H7 (cell line): ENCODE data around the gene QKI. TPM values are rescaled to one million over a fixed set of nuclear protein-coding genes. Genes with fewer than 3 reads are reported as not detected.

ENCODE experiments used
- DNase-seq: peaks from one replicate; pipeline ENCODE4 v3.0.0; 2012
- H3K27me3 ChIP-seq: 2 replicates; pipeline ENCODE4 v1.6.0; 2011; ENCODE audit warnings: mild to moderate bottlenecking, low read length; ENCODE audit not compliant: control insufficient read depth, insufficient read depth
- H3K36me3 ChIP-seq: replicated peaks from 2 replicates; pipeline ENCODE4 v1.5.1; 2011; ENCODE audit warnings: low read length; ENCODE audit not compliant: control insufficient read depth, insufficient read depth
- H3K4me3 ChIP-seq: 2 replicates; pipeline ENCODE4 v1.5.1; 2011; ENCODE audit warnings: low read depth, mild to moderate bottlenecking, control low read depth, low read length, moderate library complexity; ENCODE audit not compliant: insufficient read depth
- total RNA-seq: library from RNA; depleted of rRNA; stranded (reverse); fragments of >200 nt; shearing (Covaris generic); gene quantifications from 2 replicates; pipeline ENCODE4 v1.2.3, GENCODE V29; 2014

QKI gene
- total RNA-seq, 1 experiment from 2014 or later = 155 TPM

DNA sequence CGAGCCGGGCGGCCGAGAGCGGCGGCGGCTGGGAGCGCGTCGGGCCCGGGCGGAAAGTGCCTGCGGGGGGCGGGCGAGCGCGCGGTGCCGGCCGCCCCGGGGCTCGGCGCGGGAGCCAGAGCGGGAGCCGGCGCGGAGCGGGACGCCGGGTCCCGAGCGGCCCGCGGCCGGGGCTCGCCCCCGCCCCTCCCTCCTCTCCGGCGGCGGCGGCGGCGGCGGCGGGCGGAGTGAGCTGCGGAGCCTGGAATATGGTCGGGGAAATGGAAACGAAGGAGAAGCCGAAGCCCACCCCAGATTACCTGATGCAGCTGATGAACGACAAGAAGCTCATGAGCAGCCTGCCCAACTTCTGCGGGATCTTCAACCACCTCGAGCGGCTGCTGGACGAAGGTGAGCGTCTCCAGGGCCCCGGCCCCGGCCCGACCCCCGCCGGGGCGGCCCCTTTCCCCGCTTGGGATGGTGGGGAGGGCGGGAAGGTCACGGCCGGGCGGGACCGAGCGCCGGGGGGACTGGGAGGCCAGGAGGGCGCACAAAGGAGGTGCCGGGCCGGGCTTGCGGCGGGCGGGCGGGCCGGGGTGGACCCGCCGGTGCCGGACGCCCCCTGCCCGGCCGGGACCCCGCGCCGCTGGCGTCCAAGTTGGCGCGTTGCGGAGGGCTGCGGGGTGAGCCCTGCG lies 565 bp downstream of the QKI start:
- Histone ChIP-seq H3K4me3 (peak overlapping the region; percentile 93), H3K36me3 (no peaks in the 10 kb centered on the region), H3K27me3 (no peaks in the 10 kb centered on the region)
- DNase-seq = peak; percentile 73

DNA sequence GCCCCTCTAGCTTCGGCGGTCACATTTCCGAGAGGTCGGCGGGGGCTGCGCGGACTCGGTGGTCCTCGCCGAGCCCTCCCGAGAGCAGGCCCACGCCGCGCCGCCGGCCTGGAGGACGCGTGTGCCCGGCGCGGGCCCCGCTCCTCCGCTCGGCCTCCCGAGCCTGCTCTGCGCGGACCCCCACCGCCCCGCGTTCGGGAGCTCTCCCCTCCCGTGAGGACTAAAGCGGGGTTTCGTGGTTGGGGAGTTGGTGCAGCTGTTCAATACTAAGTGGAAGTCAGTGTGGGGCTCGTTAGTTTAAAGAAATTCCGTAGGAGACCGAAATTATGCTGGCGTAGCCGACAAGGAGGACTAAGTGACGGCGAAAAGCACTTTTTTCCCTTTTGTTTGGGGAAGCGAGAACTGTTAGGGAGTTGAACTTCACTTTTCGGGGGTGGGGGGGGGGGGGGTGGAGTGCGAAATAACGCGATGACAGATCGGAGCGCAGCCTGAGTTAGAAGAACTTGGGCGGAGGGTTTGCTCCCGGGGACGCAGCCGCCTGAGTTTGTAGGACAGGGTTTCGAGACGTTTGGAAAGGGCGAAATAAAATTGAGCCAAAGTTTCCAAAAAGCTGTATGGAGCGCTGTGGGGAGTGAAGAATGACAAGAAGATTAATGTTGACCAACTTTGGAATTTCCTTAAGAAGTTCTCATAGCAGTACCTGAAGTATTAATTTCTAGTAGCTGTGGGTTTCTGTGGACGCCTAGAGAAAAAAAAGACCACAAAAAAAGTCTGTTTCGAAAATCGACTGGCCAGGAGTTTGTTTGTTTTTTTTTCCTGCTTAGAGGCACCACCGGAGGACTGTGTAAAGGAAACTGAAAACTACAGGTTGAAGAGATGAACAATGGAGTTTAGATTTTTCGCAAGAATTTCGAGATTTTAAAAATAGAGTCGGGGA lies 1.4 kb downstream of the QKI start:
- Histone ChIP-seq H3K4me3 (peak overlapping the region; percentile 93), H3K36me3 (no peaks in the 10 kb centered on the region), H3K27me3 (no peaks in the 10 kb centered on the region)
- DNase-seq = peak; percentile 61

DNA sequence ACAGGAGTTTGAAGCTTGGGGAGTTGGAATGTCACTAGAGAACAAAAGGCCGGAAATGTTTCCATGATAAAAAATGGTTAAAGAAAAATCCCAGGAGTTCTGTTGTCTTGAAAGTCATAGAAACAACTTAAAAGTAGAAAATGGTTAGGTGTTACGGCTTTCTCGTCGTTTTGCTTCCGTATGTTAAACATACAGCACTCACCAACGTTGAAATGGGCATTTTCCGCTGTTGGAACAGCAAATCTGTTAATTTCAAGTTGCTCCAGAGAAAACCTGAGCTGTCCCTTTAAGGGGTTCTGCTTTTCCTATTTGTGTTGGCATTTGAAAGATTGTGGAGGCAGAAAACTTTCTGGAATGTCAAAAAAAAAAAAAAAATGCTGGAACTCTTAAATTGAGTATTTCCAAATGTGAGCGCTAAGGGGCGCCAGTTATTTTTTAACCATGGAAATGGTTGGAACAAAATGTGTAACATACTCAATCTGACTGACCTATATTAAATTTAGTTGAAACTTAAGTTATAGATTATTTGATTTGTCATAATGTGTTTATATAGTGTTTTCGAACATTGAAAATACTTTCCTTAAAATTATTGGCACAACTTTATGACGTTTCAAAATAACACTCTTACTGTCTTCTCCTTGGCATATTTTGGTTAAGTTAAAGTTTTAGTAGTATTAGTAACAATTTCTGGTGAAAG lies 2.2 kb downstream of the QKI start:
- no peaks in the 10 kb centered on the region for H3K36me3 ChIP-seq
- H3K27me3 ChIP-seq = no peaks in the 10 kb centered on the region
- peak; percentile 44 for DNase-seq
- H3K4me3 ChIP-seq = peak overlapping the region; percentile 93

GRCh38 chr6:163417595-163417994 lies 3.1 kb downstream of the QKI start:
- Histone ChIP-seq H3K4me3 (no peak overlapping the region; the same call in 1 of the 2 replicates), H3K36me3 (no peaks in the 10 kb centered on the region)

DNA sequence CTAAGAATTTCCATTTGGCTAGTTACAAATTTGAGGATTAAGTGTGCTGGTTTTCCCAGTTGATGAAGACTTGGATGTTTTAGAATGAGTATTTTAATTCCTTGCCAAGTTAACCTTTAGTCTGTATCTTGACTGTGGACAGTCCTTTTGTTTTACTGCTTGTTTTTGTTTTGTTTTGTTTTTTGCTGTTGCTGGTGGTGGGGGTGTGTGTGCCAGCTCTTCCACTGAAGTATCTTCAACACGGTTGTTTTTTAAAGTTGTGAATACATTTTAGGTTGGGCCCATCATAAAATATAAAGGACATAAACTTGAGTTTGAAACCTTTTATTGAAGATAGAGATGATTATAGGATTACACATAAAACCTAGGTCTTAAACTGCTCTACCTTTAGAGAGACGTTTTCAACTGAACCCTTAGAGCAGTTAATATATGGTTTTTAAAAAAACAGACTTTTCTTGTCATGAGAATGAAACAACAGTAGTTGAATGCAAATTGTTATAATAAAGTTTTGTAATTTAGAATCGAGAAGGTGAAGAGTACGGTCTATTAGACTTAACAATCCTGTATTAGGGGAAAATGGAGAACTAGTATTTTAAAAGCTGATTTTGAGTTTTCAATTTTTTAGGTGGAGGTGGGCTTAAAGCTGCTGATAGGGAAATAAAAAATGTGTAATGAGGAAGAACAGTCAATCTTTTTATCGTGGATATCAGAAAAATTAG lies 4.0 kb downstream of the QKI start:
- Histone ChIP-seq H3K36me3 (no peaks in the 10 kb centered on the region), H3K4me3 (no peak overlapping the region)
- DNase-seq = no peak

More at GRCh38 chr6:163417595-163417994, 3.1 kb downstream of the QKI start:
- H3K27me3 ChIP-seq = no peaks in the 10 kb centered on the region
- DNase-seq = no peak

DNA sequence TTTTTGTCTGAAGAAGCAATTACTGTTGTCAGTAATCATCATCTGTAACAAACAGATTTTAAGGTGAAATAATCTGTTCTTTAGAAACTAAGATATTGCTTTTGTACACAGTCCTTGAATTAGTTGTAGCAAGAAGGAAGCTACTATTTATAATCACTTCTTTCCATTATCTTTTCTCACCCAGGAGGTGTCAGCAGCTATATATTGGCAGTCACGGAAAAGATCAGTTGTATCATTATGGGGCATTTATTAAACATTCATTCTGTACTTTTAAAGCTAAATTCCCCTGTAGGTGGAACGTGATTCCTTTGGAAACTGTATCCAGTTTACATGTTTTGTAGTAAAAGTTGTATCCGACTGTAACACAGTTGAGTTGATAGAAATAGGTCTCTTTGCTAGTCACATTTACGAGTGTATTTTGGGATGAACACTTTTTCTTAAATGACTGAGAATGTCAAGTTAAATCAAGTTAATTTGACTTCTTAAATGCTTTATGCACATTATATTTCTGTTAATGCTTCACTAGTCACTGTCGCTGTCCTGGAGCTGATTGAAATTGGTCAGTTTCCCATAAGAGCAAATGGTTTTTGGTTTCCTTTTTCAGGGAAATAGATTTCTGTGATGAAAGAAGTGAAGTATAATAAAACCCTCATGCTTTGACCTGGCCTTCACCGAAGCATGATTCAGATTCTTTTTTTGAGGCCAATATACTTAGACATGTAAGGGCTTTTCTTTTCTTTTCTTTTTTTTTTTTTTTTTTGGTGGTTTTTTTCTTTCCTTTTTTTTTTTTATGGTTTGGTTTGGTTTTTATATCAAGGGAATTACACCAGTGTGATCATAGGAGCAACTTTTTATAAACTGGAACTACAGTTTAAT lies 5.1 kb downstream of the QKI start:
- DNase-seq = no peak
- H3K36me3 ChIP-seq = no peaks in the 10 kb centered on the region
- no peaks in the 10 kb centered on the region for H3K27me3 ChIP-seq
- no peak overlapping the region for H3K4me3 ChIP-seq

More for the DNA sequence above, 4.0 kb downstream of the QKI start:
- H3K27me3 ChIP-seq = no peaks in the 10 kb centered on the region

- Histone ChIP-seq H3K27me3 (no peaks in the 10 kb centered on the region), H3K36me3 (no peaks in the 10 kb centered on the region), H3K4me3 (no peak overlapping the region)
- DNase-seq = no peak
Measured at GRCh38 chr6:163420289-163420614, 5.7 kb downstream of the QKI start.

GRCh38 chr6:163422550-163422949 lies 8.0 kb downstream of the QKI start:
- H3K27me3 ChIP-seq = no peaks in the 10 kb centered on the region
- no peak for DNase-seq
- no peak overlapping the region for H3K4me3 ChIP-seq
- H3K36me3 ChIP-seq = no peaks in the 10 kb centered on the region

DNA sequence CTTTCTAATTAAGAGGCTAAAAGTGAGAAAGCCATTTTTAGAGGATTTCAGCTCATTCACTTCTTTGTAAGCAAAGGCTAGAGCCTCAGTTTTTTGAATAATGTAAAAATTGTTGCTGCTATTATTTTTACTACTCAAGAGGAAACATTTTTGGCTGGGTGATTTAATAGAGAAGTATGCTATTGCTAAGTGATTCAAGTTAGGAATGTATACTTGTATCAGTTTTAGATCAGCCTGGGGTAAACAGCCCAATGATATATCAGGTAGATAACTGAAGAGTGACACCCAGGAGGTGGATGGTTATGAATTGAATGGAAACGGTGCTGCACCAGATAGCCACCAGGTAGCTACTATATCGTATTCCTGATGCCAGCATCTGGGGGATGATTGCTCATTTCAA lies 9.2 kb downstream of the QKI start:
- H3K36me3 ChIP-seq = no peaks in the 10 kb centered on the region
- DNase-seq = no peak
- no peak overlapping the region for H3K4me3 ChIP-seq
- no peaks in the 10 kb centered on the region for H3K27me3 ChIP-seq

DNA sequence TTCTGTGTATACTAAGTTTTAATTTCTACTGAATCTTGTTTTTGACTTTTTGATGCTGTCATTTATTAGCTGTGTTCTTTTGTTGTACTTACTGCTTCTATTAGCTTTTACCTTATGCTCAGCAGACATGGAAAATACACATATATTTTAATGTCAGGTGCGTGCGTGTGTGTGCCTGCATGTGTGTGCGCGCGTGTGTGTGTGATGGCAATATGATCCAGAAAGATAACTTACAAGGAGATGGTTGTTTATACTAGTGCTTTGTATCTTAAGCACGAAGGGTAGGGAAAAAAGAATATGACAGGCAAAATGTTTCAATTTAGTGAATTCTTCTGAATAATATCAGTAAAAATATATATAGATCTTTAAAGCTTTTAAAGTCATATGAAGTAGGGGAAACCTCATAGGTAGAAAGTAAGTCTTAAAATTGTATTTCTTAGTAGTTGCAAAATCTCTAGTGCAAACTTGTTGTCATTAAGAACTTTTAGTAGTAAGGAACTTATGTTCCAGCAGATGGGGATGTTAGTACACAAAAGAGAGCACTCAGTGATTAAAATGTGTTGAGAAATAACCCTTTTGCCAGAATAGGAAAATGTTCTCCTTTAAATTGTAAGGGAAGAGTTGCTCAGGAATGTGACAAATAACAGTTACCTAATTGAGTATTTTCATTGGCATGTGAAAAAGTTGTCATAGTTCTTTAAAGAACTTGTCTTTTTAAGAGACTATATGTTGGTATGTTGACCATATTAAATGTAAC lies 13.2 kb downstream of the QKI start:
- no peak for DNase-seq
- Histone ChIP-seq H3K36me3 (no peaks in the 10 kb centered on the region), H3K27me3 (no peaks in the 10 kb centered on the region), H3K4me3 (no peak overlapping the region)

GRCh38 chr6:163428373-163428772 lies 13.9 kb downstream of the QKI start:
- H3K36me3 ChIP-seq = no peaks in the 10 kb centered on the region
- no peaks in the 10 kb centered on the region for H3K27me3 ChIP-seq
- DNase-seq = no peak
- no peak overlapping the region for H3K4me3 ChIP-seq

- no peak overlapping the region for H3K4me3 ChIP-seq
- DNase-seq = no peak
Measured at GRCh38 chr6:163429858-163430448, 15.4 kb downstream of the QKI start.

GRCh38 chr6:163432300-163432699 lies 17.8 kb downstream of the QKI start:
- no peaks in the 10 kb centered on the region for H3K27me3 ChIP-seq
- H3K36me3 ChIP-seq = no peaks in the 10 kb centered on the region
- no peak overlapping the region for H3K4me3 ChIP-seq
- DNase-seq = no peak

More at GRCh38 chr6:163429858-163430448, 15.4 kb downstream of the QKI start:
- Histone ChIP-seq H3K36me3 (no peaks in the 10 kb centered on the region), H3K27me3 (no peaks in the 10 kb centered on the region)
